GM23248 (cell line): ENCODE data around the gene TLX1.

Experiments
- EZH2 ChIP-seq: fragments of 200-600 bp; sonication (generic); IDR thresholded peaks from 2 replicates; pipeline ENCODE4 v1.6.1; 2018; ENCODE audit warnings: antibody characterized with exemption, mild to moderate bottlenecking; ENCODE audit not compliant: insufficient read depth, poor library complexity, severe bottlenecking
- EZH2phosphoT487 ChIP-seq: fragments of 200-600 bp; sonication (generic); IDR thresholded peaks from 2 replicates; pipeline ENCODE4 v1.6.1; 2018; ENCODE audit warnings: antibody characterized with exemption, moderate library complexity, mild to moderate bottlenecking, low read depth; ENCODE audit not compliant: insufficient read depth

DNA sequence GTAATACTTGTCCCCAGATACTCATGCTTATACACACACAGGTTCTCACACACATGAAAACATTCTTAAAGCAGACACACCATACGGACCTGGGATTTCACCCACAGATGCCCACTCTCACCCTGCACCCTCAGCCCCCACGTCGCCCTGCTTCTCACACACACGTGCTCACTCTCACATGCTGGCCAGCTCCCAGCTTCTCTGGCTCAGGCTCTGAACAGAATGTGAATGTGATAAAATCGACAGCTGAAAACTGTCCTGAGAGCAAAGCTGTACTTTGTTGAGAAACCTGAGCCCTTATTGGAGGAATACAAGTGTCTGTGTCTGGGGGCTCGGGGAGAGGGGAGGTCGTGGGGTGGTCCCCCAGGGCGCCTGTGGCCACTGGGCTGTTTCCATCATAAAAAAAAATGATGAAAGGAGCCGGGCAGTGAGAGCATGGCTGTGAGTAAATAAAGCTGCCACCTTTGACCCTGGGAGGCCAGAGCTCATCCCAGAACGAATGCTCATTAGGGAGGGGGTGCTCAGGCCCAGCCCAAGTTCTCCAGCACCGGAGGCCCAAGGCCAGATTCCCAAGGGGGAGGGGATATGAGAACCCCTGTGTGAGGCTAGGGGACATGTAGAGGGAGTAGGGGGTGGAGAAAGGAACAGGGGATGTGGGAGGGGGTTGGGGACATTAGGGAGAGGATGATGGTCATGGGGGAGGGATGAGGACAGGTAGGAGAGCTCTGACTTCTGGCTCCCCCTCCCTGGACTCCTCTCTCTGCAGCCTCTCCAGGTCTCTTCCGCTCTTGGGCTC, 18.1 kb upstream of the TLX1 start:
- TF ChIP-seq EZH2 (no peak), EZH2phosphoT487 (no peak)
